ENCODE measurements around the gene MED29.

- TF ChIP-seq ATF2 (IDR thresholded peaks at IDR 0.05; ENCODE audit: low read length) (no peak; the same call in 1 of the 2 replicates), MYB (IDR thresholded peaks at IDR 0.05; ENCODE audit: borderline replicate concordance, low read depth, low read length) (peak; percentile 96), CTCF (IDR thresholded peaks at IDR 0.05 in 2 of 3, conservative IDR thresholded peaks at IDR 0.05 in 1 of 3; ENCODE audit: control insufficient read depth in 2 of 3, extremely low read depth in 1 of 3, insufficient read depth in 1 of 3, low read depth in 3 of 3, low read length in 3 of 3) (0 out of 6 replicates have a peak, but pooled peaks of 1 of the 3 experiments have one; percentile 10), MXI1 (IDR thresholded peaks at IDR 0.05; ENCODE audit: low read depth, low read length) (peak; percentile 26; the same call in 1 of the 2 replicates), GABPA (IDR thresholded peaks at IDR 0.05; ENCODE audit: low read depth) (peak; percentile 86), TAF1 (IDR thresholded peaks at IDR 0.05; ENCODE audit: borderline replicate concordance, low read depth, low read length) (peak; percentile 97), ZNF384 (IDR thresholded peaks at IDR 0.05; ENCODE audit: borderline replicate concordance, low read depth, low read length) (no peak)
These were observed at the start of gene MED29, which contains the start of gene PAF1 for GRCh38 chr19:39390751-39391437.

All from GM12878 (cell line).